Prostate gland (tissue), 2 donors: Measurements from ENCODE around the gene BMP4. TPM values are rescaled to one million over a fixed set of nuclear protein-coding genes. Genes with fewer than 3 reads are reported as not detected.

ENCODE experiments used
- microRNA-seq: library from miRNA; unstranded; fragments of <30 nt; microRNA quantifications from one replicate; pipeline ENCODE4, GENCODE V29; 2016
- small RNA-seq, 2 donors: library from RNA; depleted of rRNA; stranded (forward); fragments of <200 nt; gene quantifications; one replicate each; pipeline ENCODE3, GENCODE V24; 2016
- total RNA-seq, 2 donors: library from RNA; depleted of rRNA; stranded (reverse); fragments of >200 nt; gene quantifications; one replicate each; pipeline ENCODE4 v1.1.0, GENCODE V29; 2016

Gene BMP4
- total RNA-seq, 2 donors from 2014 or later, result 8.8 to 11.2 TPM

Small RNAs within 50 kb of the gene (microRNA-seq; reads per million reads assigned to microRNA genes)
- 0.59 reads per million for gene MIR5580

Small RNAs within 50 kb of the gene (small RNA-seq; reads per million reads assigned to genes)
- gene MIR5580, result 0 to 0.09 reads per million in 2 donors
